HepG2 (cell line): ENCODE results near the gene GNG3. TPM values are rescaled to one million over a fixed set of nuclear protein-coding genes. Genes with fewer than 3 reads are reported as not detected.

ENCODE experiments used
- BCL6 ChIP-seq: IDR thresholded peaks from 2 replicates; pipeline ENCODE4 v1.6.1; 2016; ENCODE audit warnings: missing genetic modification reagents, missing compliant biosample characterization
- FOXJ3 ChIP-seq: sonication (generic); formaldehyde crosslinking; IDR thresholded peaks from 2 replicates; pipeline ENCODE4 v1.4.0; 2020; ENCODE audit warnings: missing genetic modification reagents, mild to moderate bottlenecking, borderline replicate concordance
- GABPA ChIP-seq, 2 experiments: IDR thresholded peaks; 2 replicates each; pipeline ENCODE4 v1.6.1; 2011 to 2016; ENCODE audit warnings: low read depth in 2 of 2, low read length in 1 of 2, missing biosample characterization in 1 of 2, missing genetic modification characterization in 1 of 2
- HNRNPL ChIP-seq: fragments of 200-400 bp; formaldehyde crosslinking; IDR thresholded peaks from 2 replicates; pipeline ENCODE4 v1.6.1; 2017; ENCODE audit warnings: mild to moderate bottlenecking, low read depth, low read length
- IKZF4 ChIP-seq: sonication (generic); formaldehyde crosslinking; IDR thresholded peaks from 2 replicates; pipeline ENCODE4 v1.5.1; 2020; ENCODE audit warnings: borderline replicate concordance, mild to moderate bottlenecking, low read depth, missing genetic modification reagents; ENCODE audit errors: not compliant biosample characterization
- ISL2 ChIP-seq: sonication (generic); formaldehyde crosslinking; IDR thresholded peaks from 2 replicates; pipeline ENCODE4 v1.5.0; 2020; ENCODE audit warnings: missing genetic modification reagents
- MXI1 ChIP-seq: IDR thresholded peaks from 3 replicates; pipeline ENCODE4 v1.6.1; 2012; ENCODE audit warnings: low read depth, low read length, inconsistent platforms, borderline replicate concordance
- REPIN1 ChIP-seq: sonication (generic); formaldehyde crosslinking; IDR thresholded peaks from 2 replicates; pipeline ENCODE4 v1.8.0; 2022; ENCODE audit warnings: missing genetic modification reagents, low read depth, mild to moderate bottlenecking, borderline replicate concordance
- SOX6 ChIP-seq, 2 experiments: fragments of 450-650 bp in 1 of 2; sonication (generic) in 1 of 2; formaldehyde crosslinking in 1 of 2; IDR thresholded peaks; 2 replicates each; pipeline versions ENCODE4 v1.4.0 to v1.6.1; 2017 to 2020; ENCODE audit warnings: antibody characterized with exemption in 1 of 2, mild to moderate bottlenecking in 1 of 2, missing genetic modification reagents in 1 of 2
- SP4 ChIP-seq: sonication (generic); formaldehyde crosslinking; IDR thresholded peaks from 2 replicates; pipeline ENCODE4 v1.8.1; 2023; ENCODE audit warnings: mild to moderate bottlenecking, missing genetic modification reagents
- TARDBP ChIP-seq: sonication (generic); formaldehyde crosslinking; IDR thresholded peaks from 2 replicates; pipeline ENCODE4 v1.8.0; 2022; ENCODE audit warnings: mild to moderate bottlenecking, missing genetic modification reagents
- ZFP37 ChIP-seq: sonication (generic); formaldehyde crosslinking; IDR thresholded peaks from 2 replicates; pipeline ENCODE4 v1.4.0; 2020; ENCODE audit warnings: missing genetic modification reagents, borderline replicate concordance
- ZNF567 ChIP-seq: sonication (generic); formaldehyde crosslinking; IDR thresholded peaks from 2 replicates; pipeline ENCODE4 v1.8.1; 2023; ENCODE audit warnings: mild to moderate bottlenecking, missing genetic modification reagents, borderline replicate concordance
- ZNF766 ChIP-seq: sonication (generic); formaldehyde crosslinking; IDR thresholded peaks from 2 replicates; pipeline ENCODE4 v1.5.0; 2020; ENCODE audit warnings: missing genetic modification reagents, borderline replicate concordance
- polyA plus RNA-seq, 8 experiments: library from polyadenylated mRNA; depleted of rRNA in 3 of 8; stranded (reverse) in 7 of 8; unstranded in 1 of 8; fragments of >200 nt; fragmentation: Illumina TruSeq in 4 of 8; extraction: Trizol in 4 of 8; gene quantifications; 2 replicates each; pipeline versions ENCODE4 v1.2.1 to v1.2.3, GENCODE V29; 2011 to 2016; ENCODE audit warnings: low read depth in 4 of 8, missing spikeins in 1 of 8, mixed read lengths in 1 of 8; ENCODE audit not compliant: insufficient read depth in 1 of 8
- total RNA-seq, 5 experiments: library from RNA; depleted of rRNA; stranded (reverse); fragments of >200 nt; fragmentation: Illumina TruSeq; extraction: Trizol; gene quantifications; 2 replicates each; pipeline ENCODE4 v1.2.3, GENCODE V29; 2016; ENCODE audit warnings: low read depth in 1 of 5
- TF ChIP-seq, protein P1 (sequence below): IDR thresholded peaks from 2 replicates; pipeline ENCODE4 v1.6.1; 2016; ENCODE audit warnings: missing compliant biosample characterization, missing genetic modification reagents, borderline replicate concordance
- TF ChIP-seq, protein P2 (sequence below): sonication (generic); formaldehyde crosslinking; IDR thresholded peaks from 2 replicates; pipeline ENCODE4 v1.4.0; 2020; ENCODE audit warnings: mild to moderate bottlenecking, missing genetic modification reagents
- TF ChIP-seq, protein P3 (sequence below): sonication (generic); formaldehyde crosslinking; IDR thresholded peaks from 2 replicates; pipeline ENCODE4 v1.5.0; 2020; ENCODE audit warnings: missing genetic modification reagents

Gene GNG3
- total and polyA plus RNA-seq, 2 of the 13 experiments (the other 11 are each of a cell fraction or from before 2014, with no cell fraction given), result not detected

DNA sequence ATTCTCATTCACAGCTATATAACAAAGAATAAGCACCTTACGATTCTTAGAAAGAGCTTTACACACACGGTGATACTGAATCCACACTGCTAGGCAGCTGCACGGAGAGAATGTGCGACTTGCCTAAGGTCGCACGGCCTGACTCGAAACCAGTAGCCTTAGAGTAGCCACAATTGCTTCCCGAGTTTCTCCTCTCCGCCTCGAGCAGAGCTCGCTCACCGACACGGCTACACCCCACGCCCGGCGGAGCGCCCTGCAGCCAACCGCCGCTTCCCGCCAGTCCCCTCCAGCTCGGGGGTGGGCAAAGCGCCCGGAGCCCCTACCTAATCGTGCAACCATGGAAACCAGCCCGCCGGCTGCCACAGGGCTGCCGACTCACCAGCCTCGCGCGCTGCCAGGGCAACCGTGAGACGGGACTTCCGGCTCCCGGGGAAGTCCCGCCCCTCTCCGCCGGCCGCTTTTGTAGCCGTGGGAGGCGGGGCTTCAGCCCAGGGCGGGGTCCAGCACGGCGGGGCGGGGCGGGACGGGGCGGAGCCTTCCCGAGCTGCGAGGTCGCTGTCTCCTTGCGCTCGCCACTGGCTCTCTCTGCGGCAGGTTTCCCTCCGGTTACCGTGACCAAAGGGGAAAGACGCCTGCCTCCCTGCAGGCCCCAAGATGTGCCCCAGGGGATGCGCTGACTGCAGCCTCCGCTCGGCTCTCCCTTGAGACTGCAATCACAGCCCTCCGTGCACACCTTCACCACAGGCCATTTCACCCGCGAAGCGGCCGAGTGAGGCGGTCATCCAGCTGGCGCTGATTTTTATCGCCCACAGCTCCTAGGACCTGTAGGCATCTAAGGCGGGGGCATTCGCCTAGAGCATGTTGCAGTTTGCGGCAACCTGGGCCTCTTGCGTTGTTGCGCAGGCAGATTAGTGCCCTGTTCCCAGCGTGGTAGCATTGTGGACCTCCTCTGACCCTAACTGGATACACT lies 1.3 kb upstream of the GNG3 start (continued):
- TF ChIP-seq, protein P1, sequence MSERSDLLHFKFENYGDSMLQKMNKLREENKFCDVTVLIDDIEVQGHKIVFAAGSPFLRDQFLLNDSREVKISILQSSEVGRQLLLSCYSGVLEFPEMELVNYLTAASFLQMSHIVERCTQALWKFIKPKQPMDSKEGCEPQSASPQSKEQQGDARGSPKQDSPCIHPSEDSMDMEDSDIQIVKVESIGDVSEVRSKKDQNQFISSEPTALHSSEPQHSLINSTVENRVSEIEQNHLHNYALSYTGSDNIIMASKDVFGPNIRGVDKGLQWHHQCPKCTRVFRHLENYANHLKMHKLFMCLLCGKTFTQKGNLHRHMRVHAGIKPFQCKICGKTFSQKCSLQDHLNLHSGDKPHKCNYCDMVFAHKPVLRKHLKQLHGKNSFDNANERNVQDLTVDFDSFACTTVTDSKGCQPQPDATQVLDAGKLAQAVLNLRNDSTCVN (CRISPR knock-in tag), result 0 out of 2 replicates have a peak, but pooled peaks have one; percentile 12
- TF ChIP-seq MXI1 (peak; percentile 96), SP4 (CRISPR knock-in tag) (peak; percentile 79), ISL2 (CRISPR knock-in tag) (no peak), TARDBP (CRISPR knock-in tag) (no peak; the same call in 1 of the 2 replicates), GABPA (IDR thresholded peaks at IDR 0.05; ENCODE audit: low read depth, low read length) (peak; percentile 83), GABPA (CRISPR knock-in tag; IDR thresholded peaks at IDR 0.05; ENCODE audit: low read depth) (peak; percentile 88), ZNF766 (CRISPR knock-in tag) (no peak), BCL6 (CRISPR knock-in tag) (0 out of 2 replicates have a peak, but pooled peaks have one; percentile 31), IKZF4 (CRISPR knock-in tag) (peak; percentile 49), ZFP37 (CRISPR knock-in tag) (no peak), HNRNPL (no peak), SOX6 (IDR thresholded peaks at IDR 0.05) (no peak), SOX6 (CRISPR knock-in tag; IDR thresholded peaks at IDR 0.05) (peak; percentile 39), FOXJ3 (no peak), ZNF567 (CRISPR knock-in tag) (no peak), REPIN1 (CRISPR knock-in tag) (peak; percentile 42; the same call in 1 of the 2 replicates)
- TF ChIP-seq, protein P2, sequence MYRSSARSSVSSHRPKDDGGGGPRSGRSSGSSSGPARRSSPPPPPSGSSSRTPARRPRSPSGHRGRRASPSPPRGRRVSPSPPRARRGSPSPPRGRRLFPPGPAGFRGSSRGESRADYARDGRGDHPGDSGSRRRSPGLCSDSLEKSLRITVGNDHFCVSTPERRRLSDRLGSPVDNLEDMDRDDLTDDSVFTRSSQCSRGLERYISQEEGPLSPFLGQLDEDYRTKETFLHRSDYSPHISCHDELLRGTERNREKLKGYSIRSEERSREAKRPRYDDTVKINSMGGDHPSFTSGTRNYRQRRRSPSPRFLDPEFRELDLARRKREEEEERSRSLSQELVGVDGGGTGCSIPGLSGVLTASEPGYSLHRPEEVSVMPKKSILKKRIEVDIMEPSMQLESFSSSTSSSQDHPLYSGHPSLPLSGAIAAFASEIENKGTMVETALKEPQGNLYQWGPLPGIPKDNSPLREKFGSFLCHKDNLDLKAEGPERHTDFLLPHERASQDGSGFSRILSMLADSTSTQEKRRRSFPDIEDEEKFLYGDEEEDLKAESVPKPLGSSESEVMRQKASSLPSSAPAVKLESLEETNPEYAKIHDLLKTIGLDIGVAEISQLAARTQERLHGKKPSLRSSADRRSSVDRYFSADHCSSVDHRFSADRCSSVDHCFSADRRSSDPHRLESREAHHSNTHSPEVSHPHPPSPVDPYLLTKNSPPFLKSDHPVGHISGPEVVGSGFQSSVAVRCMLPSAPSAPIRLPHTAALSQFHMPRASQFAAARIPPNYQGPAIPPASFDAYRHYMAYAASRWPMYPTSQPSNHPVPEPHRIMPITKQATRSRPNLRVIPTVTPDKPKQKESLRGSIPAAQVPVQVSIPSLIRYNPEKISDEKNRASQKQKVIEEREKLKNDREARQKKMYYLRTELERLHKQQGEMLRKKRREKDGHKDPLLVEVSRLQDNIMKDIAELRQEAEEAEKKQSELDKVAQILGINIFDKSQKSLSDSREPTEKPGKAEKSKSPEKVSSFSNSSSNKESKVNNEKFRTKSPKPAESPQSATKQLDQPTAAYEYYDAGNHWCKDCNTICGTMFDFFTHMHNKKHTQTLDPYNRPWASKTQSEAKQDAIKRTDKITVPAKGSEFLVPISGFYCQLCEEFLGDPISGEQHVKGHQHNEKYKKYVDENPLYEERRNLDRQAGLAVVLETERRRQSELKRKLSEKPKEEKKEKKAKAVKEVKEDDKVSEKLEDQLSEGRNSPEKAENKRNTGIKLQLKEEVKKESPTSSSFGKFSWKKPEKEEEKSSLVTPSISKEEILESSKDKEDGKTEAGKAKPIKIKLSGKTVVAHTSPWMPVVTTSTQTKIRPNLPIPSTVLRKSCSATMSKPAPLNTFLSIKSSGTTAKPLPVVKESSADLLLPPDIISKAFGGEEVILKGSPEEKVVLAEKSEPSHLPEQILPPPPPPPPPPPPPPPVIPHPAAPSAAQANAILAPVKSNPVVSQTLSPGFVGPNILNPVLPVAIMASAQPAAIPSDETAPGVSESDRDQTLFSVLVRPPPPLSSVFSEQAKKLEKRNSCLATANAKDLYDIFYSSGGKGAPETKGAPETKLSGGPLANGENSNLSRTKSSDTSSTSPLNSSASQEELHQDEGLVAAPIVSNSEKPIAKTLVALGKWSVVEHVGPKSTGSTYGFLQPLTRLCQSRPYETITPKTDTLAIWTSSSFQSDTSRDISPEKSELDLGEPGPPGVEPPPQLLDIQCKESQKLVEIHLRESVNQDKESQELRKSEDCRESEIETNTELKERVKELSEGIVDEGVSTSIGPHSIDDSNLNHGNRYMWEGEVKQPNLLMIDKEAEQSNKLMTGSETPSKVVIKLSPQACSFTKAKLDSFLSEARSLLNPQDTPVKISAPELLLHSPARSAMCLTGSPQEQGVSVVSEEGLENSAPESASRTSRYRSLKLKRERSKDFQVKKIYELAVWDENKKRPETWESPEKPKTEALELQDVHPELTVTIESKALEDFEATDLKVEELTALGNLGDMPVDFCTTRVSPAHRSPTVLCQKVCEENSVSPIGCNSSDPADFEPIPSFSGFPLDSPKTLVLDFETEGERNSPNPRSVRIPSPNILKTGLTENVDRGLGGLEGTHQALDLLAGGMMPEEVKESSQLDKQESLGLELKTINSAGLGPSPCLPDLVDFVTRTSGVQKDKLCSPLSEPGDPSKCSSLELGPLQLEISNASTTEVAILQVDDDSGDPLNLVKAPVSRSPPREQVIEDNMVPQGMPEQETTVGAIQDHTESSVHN (CRISPR knock-in tag), result 0 out of 2 replicates have a peak, but pooled peaks have one; percentile 33
- TF ChIP-seq, protein P3, sequence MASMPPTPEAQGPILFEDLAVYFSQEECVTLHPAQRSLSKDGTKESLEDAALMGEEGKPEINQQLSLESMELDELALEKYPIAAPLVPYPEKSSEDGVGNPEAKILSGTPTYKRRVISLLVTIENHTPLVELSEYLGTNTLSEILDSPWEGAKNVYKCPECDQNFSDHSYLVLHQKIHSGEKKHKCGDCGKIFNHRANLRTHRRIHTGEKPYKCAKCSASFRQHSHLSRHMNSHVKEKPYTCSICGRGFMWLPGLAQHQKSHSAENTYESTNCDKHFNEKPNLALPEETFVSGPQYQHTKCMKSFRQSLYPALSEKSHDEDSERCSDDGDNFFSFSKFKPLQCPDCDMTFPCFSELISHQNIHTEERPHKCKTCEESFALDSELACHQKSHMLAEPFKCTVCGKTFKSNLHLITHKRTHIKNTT (CRISPR knock-in tag), result no peak
